ENCODE data around the gene ZNF442.
"Not testable (repeated sequence)": the region's sequence is repeated elsewhere in the genome, so short reads cannot be mapped to it uniquely, and the experiment has no call there.

ZNF442 gene

GRCh38 chr19:12362236-12362635 is 3.2 kb downstream of the ZNF442 start:
- H3K9me3 ChIP-seq (replicated peaks; ENCODE audit: low read length); H3K4me1 ChIP-seq (ENCODE audit: control insufficient read depth, insufficient read depth, low read length); H3K4me3 ChIP-seq (ENCODE audit: low read length); H3K36me3 ChIP-seq (ENCODE audit: insufficient read depth, low read length); H3K4me2 ChIP-seq (ENCODE audit: low read length); H3K9ac ChIP-seq (ENCODE audit: low read depth, low read length); H3K27me3 ChIP-seq (ENCODE audit: control insufficient read depth, insufficient read depth, low read length): not testable (repeated sequence)

- Histone ChIP-seq H3K36me3 (ENCODE audit: insufficient read depth, low read length) (peaks cover 20% of the 10 kb centered on the region), H3K4me3 (ENCODE audit: low read length) (no peak overlapping the region), H3K9me3 (replicated peaks; ENCODE audit: low read length) (peaks cover 46% of the 10 kb centered on the region), H3K9ac (ENCODE audit: low read depth, low read length) (no peak overlapping the region), H3K4me2 (ENCODE audit: low read length) (no peak overlapping the region), H3K27me3 (ENCODE audit: control insufficient read depth, insufficient read depth, low read length) (no peaks in the 10 kb centered on the region), H3K4me1 (ENCODE audit: control insufficient read depth, insufficient read depth, low read length) (no peaks in the 10 kb centered on the region)
These were observed 12.1 kb downstream of the ZNF442 start for GRCh38 chr19:12353375-12353774.

- Histone ChIP-seq H3K9ac (ENCODE audit: low read depth, low read length) (no peak overlapping the region), H3K9me3 (replicated peaks; ENCODE audit: low read length) (peaks cover 63% of the 10 kb centered on the region), H3K4me3 (ENCODE audit: low read length) (no peak overlapping the region), H3K36me3 (ENCODE audit: insufficient read depth, low read length) (peaks cover 20% of the 10 kb centered on the region), H3K4me1 (ENCODE audit: control insufficient read depth, insufficient read depth, low read length) (no peaks in the 10 kb centered on the region), H3K4me2 (ENCODE audit: low read length) (no peak overlapping the region), H3K27me3 (ENCODE audit: control insufficient read depth, insufficient read depth, low read length) (no peaks in the 10 kb centered on the region)
These were observed 14.6 kb downstream of the ZNF442 start for GRCh38 chr19:12350890-12351197.

- H3K9me3 ChIP-seq (replicated peaks; ENCODE audit: low read length), result peaks cover 67% of the 10 kb centered on the region
- no peak overlapping the region for H3K9ac ChIP-seq (ENCODE audit: low read depth, low read length)
- H3K4me1 ChIP-seq (ENCODE audit: control insufficient read depth, insufficient read depth, low read length), result no peaks in the 10 kb centered on the region
- no peak overlapping the region for H3K4me2 ChIP-seq (ENCODE audit: low read length)
- no peaks in the 10 kb centered on the region for H3K27me3 ChIP-seq (ENCODE audit: control insufficient read depth, insufficient read depth, low read length)
- H3K36me3 ChIP-seq (ENCODE audit: insufficient read depth, low read length), result peaks cover 20% of the 10 kb centered on the region
- H3K4me3 ChIP-seq (ENCODE audit: low read length), result no peak overlapping the region
These were observed 15.1 kb downstream of the ZNF442 start for GRCh38 chr19:12350185-12350889.

- Histone ChIP-seq H3K9ac (ENCODE audit: low read depth, low read length) (no peak overlapping the region), H3K9me3 (replicated peaks; ENCODE audit: low read length) (peaks cover 58% of the 10 kb centered on the region), H3K4me1 (ENCODE audit: control insufficient read depth, insufficient read depth, low read length) (no peaks in the 10 kb centered on the region), H3K4me2 (ENCODE audit: low read length) (no peak overlapping the region), H3K4me3 (ENCODE audit: low read length) (no peak overlapping the region), H3K36me3 (ENCODE audit: insufficient read depth, low read length) (peaks cover 20% of the 10 kb centered on the region), H3K27me3 (ENCODE audit: control insufficient read depth, insufficient read depth, low read length) (no peaks in the 10 kb centered on the region)
These were observed 18.6 kb downstream of the ZNF442 start for GRCh38 chr19:12346896-12347295.

- Histone ChIP-seq H3K36me3 (ENCODE audit: insufficient read depth, low read length) (peaks cover 8% of the 10 kb centered on the region), H3K9ac (ENCODE audit: low read depth, low read length) (no peak overlapping the region), H3K9me3 (replicated peaks; ENCODE audit: low read length) (peaks cover 45% of the 10 kb centered on the region), H3K4me1 (ENCODE audit: control insufficient read depth, insufficient read depth, low read length) (no peaks in the 10 kb centered on the region), H3K4me3 (ENCODE audit: low read length) (no peak overlapping the region), H3K27me3 (ENCODE audit: control insufficient read depth, insufficient read depth, low read length) (no peaks in the 10 kb centered on the region), H3K4me2 (ENCODE audit: low read length) (no peak overlapping the region)
These were observed 20.3 kb downstream of the ZNF442 start for GRCh38 chr19:12345197-12345596.

- Histone ChIP-seq H3K36me3 (ENCODE audit: insufficient read depth, low read length) (no peaks in the 10 kb centered on the region), H3K4me2 (ENCODE audit: low read length) (peak within 1 kb of the TSS; percentile 97), H3K9me3 (replicated peaks; ENCODE audit: low read length) (no peaks in the 10 kb centered on the region), H3K9ac (ENCODE audit: low read depth, low read length) (peak within 1 kb of the TSS; percentile 91), H3K27me3 (ENCODE audit: control insufficient read depth, insufficient read depth, low read length) (no peaks in the 10 kb centered on the region), H3K4me3 (ENCODE audit: low read length) (peak within 1 kb of the TSS; percentile 95), H3K4me1 (ENCODE audit: control insufficient read depth, insufficient read depth, low read length) (peaks cover 12% of the 10 kb centered on the region)
These were observed 32.0 kb downstream of the ZNF442 start, which contains the start of gene ZNF563 for GRCh38 chr19:12333162-12334159. Gene ZNF563 (minus strand): TSS chr19:12333633. CDS start chr19:12333482, 151 bp downstream.

GRCh38 chr19:12331211-12331941 is 34.1 kb downstream of the ZNF442 start:
- no peak overlapping the region for H3K9ac ChIP-seq (ENCODE audit: low read depth, low read length)
- H3K4me1 ChIP-seq (ENCODE audit: control insufficient read depth, insufficient read depth, low read length), result peaks cover 12% of the 10 kb centered on the region
- H3K4me3 ChIP-seq (ENCODE audit: low read length), result no peak overlapping the region
- no peak overlapping the region for H3K4me2 ChIP-seq (ENCODE audit: low read length)
- H3K27me3 ChIP-seq (ENCODE audit: control insufficient read depth, insufficient read depth, low read length), result no peaks in the 10 kb centered on the region
- no peaks in the 10 kb centered on the region for H3K36me3 ChIP-seq (ENCODE audit: insufficient read depth, low read length)
- H3K9me3 ChIP-seq (replicated peaks; ENCODE audit: low read length), result no peaks in the 10 kb centered on the region

GRCh38 chr19:12330340-12330739 is 35.1 kb downstream of the ZNF442 start:
- H3K27me3 ChIP-seq (ENCODE audit: control insufficient read depth, insufficient read depth, low read length), result no peaks in the 10 kb centered on the region

GRCh38 chr19:12325690-12326089 is 39.8 kb downstream of the ZNF442 start:
- Histone ChIP-seq H3K27me3 (ENCODE audit: control insufficient read depth, insufficient read depth, low read length) (no peaks in the 10 kb centered on the region), H3K4me1 (ENCODE audit: control insufficient read depth, insufficient read depth, low read length) (no peaks in the 10 kb centered on the region), H3K4me2 (ENCODE audit: low read length) (no peak overlapping the region), H3K4me3 (ENCODE audit: low read length) (no peak overlapping the region), H3K36me3 (ENCODE audit: insufficient read depth, low read length) (peaks cover 7% of the 10 kb centered on the region), H3K9ac (ENCODE audit: low read depth, low read length) (no peak overlapping the region), H3K9me3 (replicated peaks; ENCODE audit: low read length) (no peaks in the 10 kb centered on the region)

More at GRCh38 chr19:12330340-12330739, 35.1 kb downstream of the ZNF442 start:
- Histone ChIP-seq H3K36me3 (ENCODE audit: insufficient read depth, low read length) (no peaks in the 10 kb centered on the region), H3K9ac (ENCODE audit: low read depth, low read length) (no peak overlapping the region), H3K9me3 (replicated peaks; ENCODE audit: low read length) (no peaks in the 10 kb centered on the region), H3K4me1 (ENCODE audit: control insufficient read depth, insufficient read depth, low read length) (peaks cover 12% of the 10 kb centered on the region), H3K4me2 (ENCODE audit: low read length) (no peak overlapping the region), H3K4me3 (ENCODE audit: low read length) (no peak overlapping the region)

- Histone ChIP-seq H3K4me1 (ENCODE audit: control insufficient read depth, insufficient read depth, low read length) (no peaks in the 10 kb centered on the region), H3K4me2 (ENCODE audit: low read length) (no peak overlapping the region), H3K4me3 (ENCODE audit: low read length) (no peak overlapping the region), H3K36me3 (ENCODE audit: insufficient read depth, low read length) (peaks cover 26% of the 10 kb centered on the region), H3K9me3 (replicated peaks; ENCODE audit: low read length) (peaks cover 16% of the 10 kb centered on the region), H3K9ac (ENCODE audit: low read depth, low read length) (no peak overlapping the region), H3K27me3 (ENCODE audit: control insufficient read depth, insufficient read depth, low read length) (no peaks in the 10 kb centered on the region)
These were observed 46.6 kb downstream of the ZNF442 start for GRCh38 chr19:12318782-12319413.
